HepG2 (cell line): ENCODE results near the gene QTRT2. TPM values are rescaled to one million over a fixed set of nuclear protein-coding genes. Genes with fewer than 3 reads are reported as not detected.
A peak's percentile ranks its signal among the peaks of the same experiment; 100 is the strongest.

Source experiments
- AKAP8 ChIP-seq: sonication (generic); formaldehyde crosslinking; IDR thresholded peaks from 2 replicates; pipeline ENCODE4 v1.5.1; 2020; ENCODE audit warnings: mild to moderate bottlenecking, missing genetic modification reagents
- ATRX ChIP-seq: sonication (generic); formaldehyde crosslinking; IDR thresholded peaks from 2 replicates; pipeline ENCODE4 v1.4.0; 2020; ENCODE audit warnings: missing genetic modification reagents, borderline replicate concordance
- FOXC1 ChIP-seq: sonication (generic); formaldehyde crosslinking; IDR thresholded peaks from 2 replicates; pipeline ENCODE4 v1.8.0; 2022; ENCODE audit warnings: mild to moderate bottlenecking, missing genetic modification reagents, borderline replicate concordance
- GATAD1 ChIP-seq: IDR thresholded peaks from 2 replicates; pipeline ENCODE4 v1.6.1; 2016; ENCODE audit warnings: missing genetic modification reagents, missing compliant biosample characterization
- HMGXB3 ChIP-seq: sonication (generic); formaldehyde crosslinking; IDR thresholded peaks from 2 replicates; pipeline ENCODE4 v1.4.0; 2020; ENCODE audit warnings: missing genetic modification reagents, borderline replicate concordance
- HNF1A ChIP-seq, 2 experiments: sonication (generic) in 1 of 2; formaldehyde crosslinking in 1 of 2; IDR thresholded peaks; 2 replicates each; pipeline versions ENCODE4 v1.4.0 to v1.6.1; 2016 to 2020; ENCODE audit warnings: borderline replicate concordance in 1 of 2, low read depth in 1 of 2, mild to moderate bottlenecking in 1 of 2, missing genetic modification reagents in 1 of 2
- JARID2 ChIP-seq: sonication (generic); formaldehyde crosslinking; IDR thresholded peaks from 2 replicates; pipeline ENCODE4 v1.8.1; 2023; ENCODE audit warnings: missing genetic modification reagents, inconsistent platforms; ENCODE audit not compliant: insufficient replicate concordance
- KAT8 ChIP-seq: IDR thresholded peaks from 2 replicates; pipeline ENCODE4 v1.6.1; 2016; ENCODE audit warnings: missing genetic modification reagents, missing compliant biosample characterization
- NFYC ChIP-seq: IDR thresholded peaks from 2 replicates; pipeline ENCODE4 v1.6.1; 2016; ENCODE audit warnings: missing genetic modification reagents, missing compliant biosample characterization
- RBM39 ChIP-seq: fragments of 200-400 bp; formaldehyde crosslinking; IDR thresholded peaks from one replicate; pipeline ENCODE4 v1.6.1; 2018; ENCODE audit warnings: antibody characterized with exemption, mild to moderate bottlenecking, low read depth, low read length; ENCODE audit not compliant: poor library complexity, severe bottlenecking
- ZBTB44 ChIP-seq: sonication (generic); formaldehyde crosslinking; IDR thresholded peaks from 2 replicates; pipeline ENCODE4 v1.4.0; 2020; ENCODE audit warnings: missing genetic modification reagents
- ZBTB8A ChIP-seq: sonication (generic); formaldehyde crosslinking; IDR thresholded peaks from 2 replicates; pipeline ENCODE4 v1.4.0; 2020; ENCODE audit warnings: mild to moderate bottlenecking, low read depth, missing genetic modification reagents, borderline replicate concordance
- ZNF280D ChIP-seq: sonication (generic); formaldehyde crosslinking; IDR thresholded peaks from 2 replicates; pipeline ENCODE4 v1.5.1; 2020; ENCODE audit warnings: mild to moderate bottlenecking, missing genetic modification reagents
- ZNF3 ChIP-seq: IDR thresholded peaks from 2 replicates; pipeline ENCODE4 v1.7.0; 2017; ENCODE audit warnings: inconsistent platforms
- polyA plus RNA-seq, 8 experiments: library from polyadenylated mRNA; depleted of rRNA in 3 of 8; stranded (reverse) in 7 of 8; unstranded in 1 of 8; fragments of >200 nt; fragmentation: Illumina TruSeq in 4 of 8; extraction: Trizol in 4 of 8; gene quantifications; 2 replicates each; pipeline versions ENCODE4 v1.2.1 to v1.2.3, GENCODE V29; 2011 to 2016; ENCODE audit warnings: low read depth in 4 of 8, missing spikeins in 1 of 8, mixed read lengths in 1 of 8; ENCODE audit not compliant: insufficient read depth in 1 of 8
- total RNA-seq, 5 experiments: library from RNA; depleted of rRNA; stranded (reverse); fragments of >200 nt; fragmentation: Illumina TruSeq; extraction: Trizol; gene quantifications; 2 replicates each; pipeline ENCODE4 v1.2.3, GENCODE V29; 2016; ENCODE audit warnings: low read depth in 1 of 5

QTRT2 gene
- total and polyA plus RNA-seq, 2 of the 13 experiments (the other 11 are each of a cell fraction or from before 2014, with no cell fraction given): 7.1 to 33.4 TPM

- TF ChIP-seq HMGXB3 (CRISPR knock-in tag) (no peak), GATAD1 (CRISPR knock-in tag) (peak; percentile 97), ATRX (no peak), HNF1A (IDR thresholded peaks at IDR 0.05; ENCODE audit: low read depth) (no peak), HNF1A (CRISPR knock-in tag; IDR thresholded peaks at IDR 0.05; ENCODE audit: borderline replicate concordance) (no peak; the same call in 1 of the 2 replicates), FOXC1 (peak; percentile 33; the same call in 1 of the 2 replicates), KAT8 (CRISPR knock-in tag) (peak; percentile 97), RBM39 (no peak), ZNF3 (CRISPR knock-in tag) (no peak), ZBTB44 (CRISPR knock-in tag) (no peak), AKAP8 (CRISPR knock-in tag) (no peak), ZNF280D (CRISPR knock-in tag) (peak; percentile 57; the same call in 1 of the 2 replicates), JARID2 (CRISPR knock-in tag) (no peak), ZBTB8A (CRISPR knock-in tag) (no peak), NFYC (peak; percentile 96)
Observed at GRCh38 chr3:114056130-114057010, at the start of gene QTRT2, which contains the start of gene CCDC191 (continued).
